HepG2 (cell line): ENCODE data around the gene DCAF7. TPM values are rescaled to one million over a fixed set of nuclear protein-coding genes. Genes with fewer than 3 reads are reported as not detected.

Experiments used
- ARID2 ChIP-seq: sonication (generic); formaldehyde crosslinking; IDR thresholded peaks from 2 replicates; pipeline ENCODE4 v1.8.1; 2022; ENCODE audit warnings: mild to moderate bottlenecking, missing genetic modification reagents, borderline replicate concordance
- CBX5 ChIP-seq: sonication (generic); formaldehyde crosslinking; IDR thresholded peaks from 2 replicates; pipeline ENCODE4 v1.4.0; 2020; ENCODE audit warnings: missing genetic modification reagents, borderline replicate concordance
- CENPBD1 ChIP-seq: sonication (generic); formaldehyde crosslinking; IDR thresholded peaks from 2 replicates; pipeline ENCODE4 v1.8.0; 2022; ENCODE audit warnings: missing genetic modification reagents, low read depth, mild to moderate bottlenecking, borderline replicate concordance
- CENPX ChIP-seq: sonication (generic); formaldehyde crosslinking; IDR thresholded peaks from 2 replicates; pipeline ENCODE4 v1.9.0; 2021; ENCODE audit warnings: mild to moderate bottlenecking, missing genetic modification reagents, moderate library complexity
- CHD4 ChIP-seq: fragments of 200-600 bp; sonication (generic); IDR thresholded peaks from 2 replicates; pipeline ENCODE4 v1.7.0; 2017; ENCODE audit warnings: mild to moderate bottlenecking, low read length, borderline replicate concordance
- FOSL2 ChIP-seq: sonication (generic); formaldehyde crosslinking; IDR thresholded peaks from 2 replicates; pipeline ENCODE4 v1.4.0; 2020; ENCODE audit warnings: missing genetic modification reagents
- GZF1 ChIP-seq: sonication (generic); formaldehyde crosslinking; IDR thresholded peaks from 2 replicates; pipeline ENCODE4 v1.5.1; 2020; ENCODE audit warnings: mild to moderate bottlenecking, missing genetic modification reagents
- HNF1A ChIP-seq, 2 experiments: sonication (generic) in 1 of 2; formaldehyde crosslinking in 1 of 2; IDR thresholded peaks; 2 replicates each; pipeline versions ENCODE4 v1.4.0 to v1.6.1; 2016 to 2020; ENCODE audit warnings: borderline replicate concordance in 1 of 2, low read depth in 1 of 2, mild to moderate bottlenecking in 1 of 2, missing genetic modification reagents in 1 of 2
- MYNN ChIP-seq: sonication (generic); formaldehyde crosslinking; IDR thresholded peaks from 2 replicates; pipeline ENCODE4 v1.4.0; 2020; ENCODE audit warnings: mild to moderate bottlenecking, low read depth, missing genetic modification reagents
- NKX3-1 ChIP-seq: sonication (generic); formaldehyde crosslinking; IDR thresholded peaks from 2 replicates; pipeline ENCODE4 v1.5.0; 2020; ENCODE audit warnings: missing genetic modification reagents
- NR2F6 ChIP-seq, 2 experiments: IDR thresholded peaks; 2 replicates each; pipeline ENCODE4 v1.6.1; 2016; ENCODE audit warnings: antibody characterized with exemption in 1 of 2, mild to moderate bottlenecking in 1 of 2
- PRPF4 ChIP-seq: fragments of 200-400 bp; formaldehyde crosslinking; IDR thresholded peaks from 2 replicates; pipeline ENCODE4 v1.6.1; 2016; ENCODE audit warnings: low read length, low read depth; ENCODE audit not compliant: poor library complexity, severe bottlenecking
- SALL1 ChIP-seq: sonication (generic); formaldehyde crosslinking; IDR thresholded peaks from 2 replicates; pipeline ENCODE4 v1.8.0; 2022; ENCODE audit warnings: mild to moderate bottlenecking, missing genetic modification reagents
- TBX2 ChIP-seq: sonication (generic); formaldehyde crosslinking; IDR thresholded peaks from 2 replicates; pipeline ENCODE4 v1.5.0; 2020; ENCODE audit warnings: missing genetic modification reagents, mild to moderate bottlenecking, borderline replicate concordance
- TBX3 ChIP-seq: fragments of 450-650 bp; IDR thresholded peaks from 2 replicates; pipeline ENCODE4 v1.6.1; 2017; ENCODE audit warnings: antibody characterized with exemption, mild to moderate bottlenecking, inconsistent platforms, borderline replicate concordance
- YEATS2 ChIP-seq: sonication (generic); formaldehyde crosslinking; IDR thresholded peaks from 2 replicates; pipeline ENCODE4 v1.4.0; 2020; ENCODE audit warnings: missing genetic modification reagents, borderline replicate concordance
- ZBTB21 ChIP-seq: sonication (generic); formaldehyde crosslinking; IDR thresholded peaks from 2 replicates; pipeline ENCODE4 v1.4.0; 2020; ENCODE audit warnings: missing genetic modification reagents
- ZFY ChIP-seq: sonication (generic); formaldehyde crosslinking; IDR thresholded peaks from 2 replicates; pipeline ENCODE4 v1.4.0; 2020; ENCODE audit warnings: missing genetic modification reagents
- ZKSCAN8 ChIP-seq: IDR thresholded peaks from 2 replicates; pipeline ENCODE4 v1.6.1; 2016; ENCODE audit warnings: borderline replicate concordance, missing genetic modification reagents, missing compliant biosample characterization
- ZNF232 ChIP-seq: sonication (generic); formaldehyde crosslinking; IDR thresholded peaks from 2 replicates; pipeline ENCODE4 v1.4.0; 2020; ENCODE audit warnings: missing genetic modification reagents, borderline replicate concordance
- ZNF326 ChIP-seq: sonication (generic); formaldehyde crosslinking; IDR thresholded peaks from 2 replicates; pipeline ENCODE4 v1.4.0; 2020; ENCODE audit warnings: missing genetic modification reagents, borderline replicate concordance
- ZNF460 ChIP-seq: sonication (generic); formaldehyde crosslinking; IDR thresholded peaks from 2 replicates; pipeline ENCODE4 v1.5.1; 2020; ENCODE audit warnings: missing genetic modification reagents, mild to moderate bottlenecking, borderline replicate concordance
- ZNF564 ChIP-seq: sonication (generic); formaldehyde crosslinking; IDR thresholded peaks from 2 replicates; pipeline ENCODE4 v1.8.1; 2023; ENCODE audit warnings: mild to moderate bottlenecking, missing genetic modification reagents
- ZNF782 ChIP-seq: sonication (generic); formaldehyde crosslinking; IDR thresholded peaks from 2 replicates; pipeline ENCODE4 v1.4.0; 2020; ENCODE audit warnings: missing genetic modification reagents, mild to moderate bottlenecking, borderline replicate concordance
- polyA plus RNA-seq, 8 experiments: library from polyadenylated mRNA; depleted of rRNA in 3 of 8; stranded (reverse) in 7 of 8; unstranded in 1 of 8; fragments of >200 nt; fragmentation: Illumina TruSeq in 4 of 8; extraction: Trizol in 4 of 8; gene quantifications; 2 replicates each; pipeline versions ENCODE4 v1.2.1 to v1.2.3, GENCODE V29; 2011 to 2016; ENCODE audit warnings: low read depth in 4 of 8, missing spikeins in 1 of 8, mixed read lengths in 1 of 8; ENCODE audit not compliant: insufficient read depth in 1 of 8
- total RNA-seq, 5 experiments: library from RNA; depleted of rRNA; stranded (reverse); fragments of >200 nt; fragmentation: Illumina TruSeq; extraction: Trizol; gene quantifications; 2 replicates each; pipeline ENCODE4 v1.2.3, GENCODE V29; 2016; ENCODE audit warnings: low read depth in 1 of 5

DCAF7 gene
- total and polyA plus RNA-seq, 2 of the 13 experiments (the other 11 are each of a cell fraction or from before 2014, with no cell fraction given), result 55.2 to 73.4 TPM

GRCh38 chr17:63601439-63602371 lies 51.4 kb downstream of the DCAF7 start (continued):
- no peak for TF ChIP-seq MYNN (CRISPR knock-in tag)
- TF ChIP-seq ZNF460 (CRISPR knock-in tag), result no peak
- no peak for TF ChIP-seq NKX3-1 (CRISPR knock-in tag)
- no peak for TF ChIP-seq CBX5 (CRISPR knock-in tag)
- TF ChIP-seq GZF1 (CRISPR knock-in tag), result no peak
- TF ChIP-seq ARID2 (CRISPR knock-in tag), result no peak
- TF ChIP-seq ZNF232 (CRISPR knock-in tag), result no peak
- TF ChIP-seq TBX2 (CRISPR knock-in tag), result no peak
- no peak for TF ChIP-seq TBX3
- no peak for TF ChIP-seq ZNF564 (CRISPR knock-in tag)
- TF ChIP-seq ZNF782 (CRISPR knock-in tag), result no peak
- no peak for TF ChIP-seq ZKSCAN8 (CRISPR knock-in tag)
- TF ChIP-seq ZNF326 (CRISPR knock-in tag), result no peak
- no peak; the same call in 1 of the 2 replicates for TF ChIP-seq SALL1
- peak; percentile 57; the same call in 1 of the 2 replicates for TF ChIP-seq NR2F6 (IDR thresholded peaks at IDR 0.05)
- peak; percentile 46; the same call in 1 of the 2 replicates for TF ChIP-seq NR2F6 (CRISPR knock-in tag; IDR thresholded peaks at IDR 0.05)
- no peak for TF ChIP-seq HNF1A (IDR thresholded peaks at IDR 0.05; ENCODE audit: low read depth)
- no peak for TF ChIP-seq HNF1A (CRISPR knock-in tag; IDR thresholded peaks at IDR 0.05; ENCODE audit: borderline replicate concordance)
- TF ChIP-seq CHD4, result no peak
- peak; percentile 45; the same call in 1 of the 2 replicates for TF ChIP-seq YEATS2 (CRISPR knock-in tag)
- no peak for TF ChIP-seq CENPBD1 (CRISPR knock-in tag)
- no peak for TF ChIP-seq FOSL2 (CRISPR knock-in tag)
- no peak for TF ChIP-seq CENPX (CRISPR knock-in tag)
- TF ChIP-seq ZBTB21, result no peak
- no peak for TF ChIP-seq PRPF4
- peak; percentile 56 for TF ChIP-seq ZFY (CRISPR knock-in tag)
